Measurements from ENCODE around the gene WNK2. TPM values are rescaled to one million over a fixed set of nuclear protein-coding genes. Genes with fewer than 3 reads are reported as not detected.

Gene WNK2
- total RNA-seq, 4 donors from 2014 or later = 18.6 to 89.9 (median 40.8) TPM

- no peak overlapping the region for H3K4me3 ChIP-seq
- peaks cover 1 to 77% (median 42%) of the 10 kb centered on the region in 4 donors for H3K36me3 ChIP-seq
- intact Hi-C loops (cut with DNase I) = no loop called here
- DNase-seq (ENCODE audit: extremely low spot score) = peak; percentile 70
- peaks cover 0 to 4% (median 0%) of the 10 kb centered on the region in 4 donors for H3K4me1 ChIP-seq
- no peaks in the 10 kb centered on the region for H3K27me3 ChIP-seq
- H3K9me3 ChIP-seq = no peaks in the 10 kb centered on the region
- no peak overlapping the region for H3K27ac ChIP-seq (replicated peaks in 1 of 4)
- TF ChIP-seq CTCF (IDR thresholded peaks at IDR 0.05) (no peak), POLR2A (IDR thresholded peaks at IDR 0.05; ENCODE audit: low read depth) (no peak), EP300 (IDR thresholded peaks at IDR 0.05) (no peak), POLR2AphosphoS5 (IDR thresholded peaks at IDR 0.05) (no peak)
- WGBS = 88% methylated on average over 20 of the region's 41 CpGs
These were observed 79.6 kb downstream of the WNK2 start for GRCh38 chr9:93263334-93264229.

GRCh38 chr9:93264338-93265125 lies 80.6 kb downstream of the WNK2 start:
- peak; percentile 90 for DNase-seq (ENCODE audit: extremely low spot score)
- Histone ChIP-seq H3K27ac (replicated peaks in 1 of 4) (no peak overlapping the region), H3K9me3 (no peaks in the 10 kb centered on the region), H3K36me3 (peaks cover 5 to 77% (median 41%) of the 10 kb centered on the region in 4 donors), H3K4me3 (no peak overlapping the region), H3K27me3 (no peaks in the 10 kb centered on the region), H3K4me1 (peaks cover 0 to 4% (median 0%) of the 10 kb centered on the region in 4 donors)
- TF ChIP-seq CTCF (IDR thresholded peaks at IDR 0.05) = no peak
- no peak for TF ChIP-seq POLR2AphosphoS5 (IDR thresholded peaks at IDR 0.05)
- no peak for TF ChIP-seq POLR2A (IDR thresholded peaks at IDR 0.05; ENCODE audit: low read depth)
- TF ChIP-seq EP300 (IDR thresholded peaks at IDR 0.05) = no peak
- intact Hi-C loops (cut with DNase I) = no loop called here
- 93% methylated on average over 10 of the region's 14 CpGs for WGBS

- no peak overlapping the region for H3K4me3 ChIP-seq
- no peak for TF ChIP-seq POLR2AphosphoS5 (IDR thresholded peaks at IDR 0.05)
- H3K9me3 ChIP-seq = no peaks in the 10 kb centered on the region
- intact Hi-C loops (cut with DNase I) = no loop called here
- 83% methylated on average over 12 of the region's 12 CpGs for WGBS
- peaks cover 5 to 77% (median 43%) of the 10 kb centered on the region in 4 donors for H3K36me3 ChIP-seq
- peak; percentile 80 for DNase-seq (ENCODE audit: extremely low spot score)
- no peak overlapping the region for H3K27ac ChIP-seq (replicated peaks in 1 of 4)
- peaks cover 0 to 4% (median 0%) of the 10 kb centered on the region in 4 donors for H3K4me1 ChIP-seq
- H3K27me3 ChIP-seq = no peaks in the 10 kb centered on the region
These were observed 81.5 kb downstream of the WNK2 start for GRCh38 chr9:93265301-93265971.

- intact Hi-C loops (cut with DNase I) = no loop called here
These were observed 82.0 kb downstream of the WNK2 start for GRCh38 chr9:93265972-93266371.

More at GRCh38 chr9:93265972-93266371, 82.0 kb downstream of the WNK2 start:
- Histone ChIP-seq H3K36me3 (peaks cover 5 to 80% (median 48%) of the 10 kb centered on the region in 4 donors), H3K27ac (replicated peaks in 1 of 4) (no peak overlapping the region), H3K27me3 (no peaks in the 10 kb centered on the region), H3K4me3 (no peak overlapping the region), H3K9me3 (no peaks in the 10 kb centered on the region), H3K4me1 (peaks cover 0 to 4% (median 0%) of the 10 kb centered on the region in 4 donors)
- DNase-seq (ENCODE audit: extremely low spot score) = peak; percentile 62
- TF ChIP-seq POLR2AphosphoS5 (IDR thresholded peaks at IDR 0.05) (no peak), EP300 (IDR thresholded peaks at IDR 0.05) (no peak), CTCF (IDR thresholded peaks at IDR 0.05) (no peak), POLR2A (IDR thresholded peaks at IDR 0.05; ENCODE audit: low read depth) (no peak)
- WGBS = 70% methylated on average over 6 of the region's 6 CpGs

Measured in esophagus muscularis mucosa (tissue), 4 donors.